ENCODE data around the gene CLNK.

- no peak for TF ChIP-seq EZH2phosphoT487 (IDR thresholded peaks at IDR 0.05; ENCODE audit: low read depth, severe bottlenecking, unreplicated experiment)
- TF ChIP-seq CTCF (IDR thresholded peaks at IDR 0.05; ENCODE audit: poor library complexity): peak; percentile 89
- TF ChIP-seq EZH2 (IDR thresholded peaks at IDR 0.05; ENCODE audit: borderline replicate concordance): no peak
Observed at GRCh38 chr4:10554694-10555093, 129.9 kb downstream of the CLNK start.
